Stimulated activated CD4-positive, alpha-beta T cell treated with anti-CD3 and anti-CD28 coated beads, TNF-alpha, amount 100 ng/mL, for 1 hour (primary cell): ENCODE results near the gene RAD51.

Experiments used
- DNase-seq, 3 donors: peaks; one replicate each; pipeline ENCODE4 v3.0.0-alpha.2; 2020; ENCODE audit warnings: low read depth in 3 of 3, low spot score in 1 of 3

The RAD51 gene

DNA sequence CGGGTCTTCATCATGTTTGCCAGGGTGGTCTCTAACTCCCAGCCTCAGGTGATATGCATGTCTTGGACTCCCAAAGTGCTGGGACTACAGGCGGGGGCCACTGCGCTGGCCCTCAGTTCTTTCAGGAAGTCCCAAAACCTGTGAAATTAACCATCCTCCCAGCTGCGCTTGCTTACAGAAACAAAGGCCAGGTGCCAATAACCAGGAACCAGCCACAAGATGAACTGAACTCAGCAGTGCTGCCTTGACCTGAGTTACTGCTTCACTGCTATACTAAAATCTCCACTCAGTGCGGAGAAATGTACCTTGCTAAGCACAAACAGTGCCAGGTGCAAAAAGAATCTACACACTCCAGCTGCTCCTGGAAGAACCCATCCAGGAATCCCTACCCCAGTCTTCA lies 65.0 kb downstream of the RAD51 start:
- DNase-seq: no peak

DNA sequence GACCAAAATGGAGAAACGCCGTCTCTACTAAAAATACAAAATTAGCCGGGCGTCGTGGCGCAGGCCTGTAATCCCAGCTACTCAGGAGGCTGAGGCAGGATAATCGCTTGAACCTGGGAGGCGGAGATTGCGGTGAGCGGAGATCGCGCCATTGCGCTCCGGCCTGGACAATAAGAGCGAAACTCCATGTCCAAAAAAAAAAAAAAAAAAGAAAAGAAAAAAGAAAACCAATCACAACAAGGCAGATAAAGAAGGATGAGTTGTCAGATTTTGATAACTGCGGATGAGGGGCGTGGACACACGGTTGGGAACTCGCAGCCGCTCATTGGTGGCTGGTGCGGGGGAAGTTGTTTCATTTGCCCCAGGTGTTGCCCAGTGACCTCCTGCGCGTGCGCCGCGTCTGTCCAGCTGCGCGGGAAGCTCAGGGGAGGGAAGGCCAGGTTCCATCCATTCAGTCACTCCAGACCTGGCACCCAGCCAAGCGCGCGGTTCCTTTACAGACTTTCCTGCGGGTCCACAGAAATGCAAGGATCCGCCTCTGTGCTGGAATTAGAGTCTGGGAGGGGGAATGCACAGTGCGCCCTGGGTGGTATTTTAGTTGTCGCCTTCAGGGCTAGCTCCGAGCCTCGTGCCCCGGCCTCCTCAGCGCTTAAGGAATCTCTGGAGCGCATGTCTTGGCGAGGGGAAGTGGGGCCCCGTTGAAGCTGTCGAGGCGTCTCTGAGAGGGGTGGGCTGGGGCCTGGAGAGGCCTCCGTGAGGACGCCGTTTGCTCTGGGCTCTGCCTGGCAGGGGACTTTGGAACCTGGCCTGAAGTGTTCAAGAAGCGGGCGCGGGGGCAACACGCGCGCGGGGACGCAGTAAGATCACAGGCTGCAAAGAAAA lies 68.2 kb downstream of the RAD51 start:
- DNase-seq: no peak

DNA sequence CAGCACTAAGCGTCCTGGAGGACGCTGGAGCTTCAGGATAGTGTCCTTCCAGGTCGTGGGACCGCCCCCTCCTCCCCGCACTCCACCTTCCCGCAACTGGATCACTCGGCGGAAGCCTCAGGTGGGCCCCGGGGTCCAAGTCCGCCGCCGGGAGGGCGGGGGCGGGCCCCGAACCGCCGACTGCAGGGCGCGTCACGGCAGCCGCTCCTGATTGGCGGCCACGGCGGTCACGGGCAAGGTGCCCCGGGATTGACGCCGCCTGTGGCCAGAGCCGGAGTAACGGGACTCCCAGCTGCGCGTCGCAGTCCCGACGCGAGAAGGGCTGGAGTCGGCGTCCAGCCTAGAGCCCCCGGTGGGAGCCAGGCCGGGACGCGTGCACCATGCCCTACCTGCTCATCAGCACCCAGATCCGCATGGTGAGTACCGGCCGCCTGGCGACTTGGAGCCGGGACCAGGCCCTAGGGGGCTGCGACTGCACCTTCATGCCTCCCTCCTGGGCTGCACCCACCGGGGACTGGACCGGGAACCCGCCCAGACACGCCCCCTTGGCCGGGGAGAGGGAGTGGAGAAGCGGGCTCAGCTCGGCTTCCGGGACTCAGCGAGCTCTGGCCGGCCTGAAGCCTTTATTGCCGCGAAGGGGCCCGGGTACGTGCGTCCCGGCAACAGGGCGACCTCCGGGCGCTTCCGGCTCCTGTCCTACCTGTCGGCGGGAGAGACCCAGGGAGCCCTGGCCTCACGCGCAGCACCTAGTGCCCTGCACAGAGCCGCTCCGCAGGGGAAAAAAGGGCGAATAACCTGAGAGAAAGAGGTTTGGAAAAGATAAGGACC lies 69.0 kb downstream of the RAD51 start, which contains the start of gene GCHFR:
TSS of gene GCHFR (plus strand) at position 268 of the 828 bp plus-strand sequence. CDS start at position 381, 113 bp downstream.
- peak in 1 of 3 donors; percentile 53 for DNase-seq

DNA sequence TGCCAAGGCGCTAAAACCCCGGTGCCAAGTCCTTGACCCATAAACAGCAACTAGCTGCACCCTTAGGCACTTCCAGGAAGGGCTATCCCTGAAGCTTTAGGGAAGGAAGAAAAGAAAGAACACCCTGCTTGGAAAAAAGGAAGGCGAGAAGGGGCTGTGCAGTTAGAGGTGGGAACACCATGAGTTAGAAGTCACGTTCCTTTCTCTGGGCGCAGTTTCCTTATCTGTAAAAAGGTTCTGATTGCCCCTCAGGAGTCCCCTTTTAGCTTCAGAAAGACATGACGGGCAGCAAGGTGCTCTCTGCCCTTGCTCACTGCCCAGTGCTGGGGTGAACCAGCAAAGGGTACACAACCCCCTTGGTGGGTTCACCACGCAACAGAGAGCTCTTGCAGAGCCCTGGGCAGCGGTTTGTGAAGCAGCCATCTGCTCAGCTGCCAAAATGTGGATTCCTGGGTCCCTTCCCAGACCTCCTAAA lies 69.7 kb downstream of the RAD51 start:
- DNase-seq: no peak

DNA sequence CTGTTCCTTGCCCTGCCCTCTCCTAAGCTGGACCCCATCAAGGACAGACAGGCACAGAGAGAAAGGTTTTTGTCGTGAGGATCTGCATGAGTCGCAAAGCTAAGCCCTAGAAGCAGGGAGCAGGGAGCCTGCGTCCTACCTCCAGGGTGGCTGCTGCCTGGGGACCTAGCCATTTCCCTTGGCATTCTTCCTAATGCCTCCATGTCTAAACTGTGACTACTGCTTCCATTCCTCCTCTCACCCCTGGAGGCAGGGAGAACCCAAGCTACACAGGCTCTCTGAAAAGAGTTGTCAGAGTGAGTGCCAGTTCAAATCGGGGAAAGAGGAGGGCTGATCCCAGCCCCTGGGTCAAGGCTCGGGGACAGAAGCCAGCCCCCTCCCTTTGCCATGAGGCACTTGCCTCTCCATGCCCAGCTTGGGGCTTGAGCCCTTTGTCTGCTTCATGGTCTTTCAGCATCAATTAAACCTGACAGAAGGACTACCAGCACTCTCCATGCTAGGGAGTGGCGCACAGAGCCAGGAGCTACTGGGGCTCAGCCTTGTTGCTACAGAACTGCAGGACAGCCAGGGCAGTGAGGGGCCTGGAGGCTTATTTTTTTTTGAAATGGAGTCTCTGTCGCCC lies 71.3 kb downstream of the RAD51 start:
- DNase-seq: no peak

DNA sequence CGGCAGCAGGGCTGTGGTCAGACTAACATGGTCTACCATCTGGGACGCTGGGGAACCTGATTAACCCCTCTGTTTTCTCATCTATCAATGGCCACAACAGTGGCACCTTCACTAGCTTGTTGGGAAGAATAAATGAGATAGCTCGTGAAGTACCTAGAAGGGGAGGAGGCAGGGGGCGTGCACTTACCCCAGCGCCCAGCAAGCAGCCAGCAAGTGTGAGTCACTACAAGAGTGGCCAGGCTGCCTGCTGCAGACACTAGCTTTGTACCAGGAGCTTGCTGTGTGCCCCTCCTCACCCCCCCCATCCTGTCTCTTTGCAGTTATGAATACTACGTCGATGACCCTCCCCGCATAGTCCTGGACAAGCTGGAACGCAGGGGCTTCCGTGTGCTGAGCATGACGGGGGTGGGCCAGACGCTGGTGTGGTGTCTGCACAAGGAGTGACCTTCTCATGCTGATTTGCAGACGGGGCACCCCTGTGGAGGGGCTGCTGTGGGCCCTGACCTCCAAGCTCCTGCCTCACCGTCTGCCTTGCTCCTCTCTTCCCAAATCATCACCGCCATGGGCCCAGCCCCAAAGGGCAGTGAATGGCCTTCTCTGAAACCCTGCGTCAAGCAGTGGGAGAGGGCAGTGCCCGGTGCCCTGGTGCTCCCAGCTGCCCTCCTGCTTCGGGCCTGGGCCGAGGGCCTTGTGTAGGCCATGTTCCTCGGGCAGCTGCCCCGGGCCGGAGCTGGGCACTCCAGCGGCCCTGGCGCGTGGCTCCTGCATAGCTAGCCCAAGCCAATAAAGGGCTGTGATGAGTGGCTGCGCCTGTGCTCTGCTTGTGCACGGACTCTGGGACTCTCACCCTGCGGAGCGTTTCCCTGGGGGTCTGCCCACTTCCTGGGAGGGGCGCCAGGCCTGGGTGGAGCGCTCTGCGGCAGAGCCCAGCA lies 72.2 kb downstream of the RAD51 start:
- DNase-seq: no peak

DNA sequence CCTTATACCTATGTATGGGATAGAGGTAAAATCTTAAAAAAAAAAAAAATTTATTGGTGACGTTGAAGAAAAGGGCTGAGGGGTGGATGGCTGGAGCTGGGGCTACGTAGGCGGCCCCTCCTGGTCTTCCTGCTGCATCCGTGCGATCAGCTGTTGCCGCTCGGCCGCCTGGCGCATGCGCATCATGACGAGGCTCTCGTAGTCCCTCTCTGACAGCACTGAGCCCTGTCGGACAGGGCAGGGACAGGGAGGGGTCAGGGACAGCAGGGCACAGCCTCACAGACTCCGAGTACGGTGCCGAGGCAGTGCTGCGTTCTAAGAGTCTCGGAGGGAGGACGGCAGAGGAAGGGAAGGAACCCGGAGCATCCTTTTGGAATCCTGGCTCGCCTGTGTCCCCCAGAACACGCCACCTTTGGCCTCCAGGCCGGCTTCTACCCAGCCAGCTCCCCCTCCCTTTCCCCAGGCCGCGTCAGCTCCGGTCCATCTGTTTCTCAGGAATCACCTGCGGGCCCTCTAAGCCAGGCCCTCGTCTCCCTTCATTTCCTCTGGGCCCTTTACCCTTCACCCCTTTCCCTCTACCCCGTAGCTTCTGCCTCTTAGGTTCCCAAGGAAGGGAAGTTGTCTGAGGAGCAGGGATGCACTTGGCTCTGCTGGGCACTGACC lies 73.0 kb downstream of the RAD51 start:
- no peak for DNase-seq

DNA sequence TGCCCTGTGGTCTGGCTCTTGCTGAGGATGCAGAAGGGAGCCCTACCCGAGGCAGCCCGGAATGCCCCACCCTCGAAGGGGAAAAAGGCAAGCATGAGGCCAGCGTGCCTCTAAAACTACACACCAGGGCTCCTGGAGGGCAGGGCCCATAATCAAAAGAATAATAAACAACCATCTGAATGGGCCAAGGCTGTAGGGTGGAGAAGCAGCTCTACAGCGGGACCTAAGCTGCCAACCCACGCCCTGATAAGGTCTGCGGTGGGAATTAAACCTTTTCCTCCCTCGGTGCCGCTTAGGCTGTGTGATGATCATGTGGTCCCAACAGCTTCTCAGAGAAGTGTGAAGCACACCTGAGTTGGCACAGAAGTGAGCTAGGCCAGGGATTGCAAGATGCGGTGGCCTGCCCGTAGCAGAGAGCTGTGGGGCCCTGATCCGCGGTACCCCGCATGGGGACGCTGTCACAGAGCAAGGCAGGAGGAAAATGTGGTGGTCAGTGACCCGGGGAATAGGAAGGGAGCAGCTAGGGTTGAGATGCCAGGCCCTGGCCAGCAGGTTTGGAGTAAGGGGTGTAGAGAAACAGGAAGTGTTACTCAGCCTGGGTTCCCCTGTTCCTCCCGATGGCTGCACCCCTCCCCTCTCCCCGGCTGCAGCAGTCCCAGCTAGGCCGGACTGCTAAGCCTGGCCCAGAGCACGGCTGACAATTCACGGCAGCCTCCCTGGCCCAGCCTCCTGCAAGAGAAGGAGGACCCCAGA lies 73.7 kb downstream of the RAD51 start:
- DNase-seq: no peak

DNA sequence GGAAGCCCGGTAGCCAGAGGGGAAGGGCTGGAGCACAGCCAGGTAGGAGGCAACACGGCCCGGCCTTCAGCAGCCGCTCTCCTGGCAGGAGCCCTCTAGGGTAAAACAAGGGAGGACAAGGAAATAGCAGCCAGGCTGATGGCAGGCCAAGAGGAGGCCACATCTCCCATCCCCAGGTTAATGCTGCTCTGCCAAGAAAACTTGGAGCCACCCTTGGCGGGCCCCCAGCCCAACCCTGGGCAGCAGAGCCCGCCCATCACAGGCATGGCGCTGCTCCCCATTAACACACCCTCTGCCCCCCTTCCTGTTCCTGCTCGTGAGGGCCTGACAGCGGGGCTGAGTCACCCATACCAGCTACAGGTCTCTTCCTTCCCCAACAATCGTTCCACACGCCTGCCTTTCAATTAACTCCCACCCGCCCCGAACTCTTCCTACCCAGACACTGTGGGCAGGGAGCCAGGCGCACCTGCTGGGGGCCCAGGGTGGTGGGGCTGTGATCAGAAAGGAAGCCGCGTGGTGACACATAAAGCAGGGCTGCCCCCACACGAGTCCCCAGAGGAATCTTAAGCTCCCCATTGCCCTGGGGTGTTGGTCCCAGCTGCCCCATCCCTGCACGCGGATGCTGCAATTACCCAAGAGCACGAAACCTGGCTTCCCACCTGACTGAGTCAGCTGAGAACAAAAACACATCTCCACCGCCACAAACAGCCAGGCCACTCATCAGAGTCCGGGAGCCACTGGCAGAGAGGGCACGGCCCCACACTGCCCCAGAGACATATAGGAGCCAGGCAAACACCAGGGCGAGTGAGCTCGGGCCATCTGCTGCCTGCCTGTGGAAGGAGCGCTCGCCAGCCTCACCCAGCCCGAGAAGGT lies 74.5 kb downstream of the RAD51 start, which contains the start of gene C15orf62:
TSS of gene C15orf62 (plus strand) at position 707 of the 873 bp plus-strand sequence. CDS start 516 bp downstream, outside the sequence.
- peak in 1 of 3 donors; percentile 56 for DNase-seq

DNA sequence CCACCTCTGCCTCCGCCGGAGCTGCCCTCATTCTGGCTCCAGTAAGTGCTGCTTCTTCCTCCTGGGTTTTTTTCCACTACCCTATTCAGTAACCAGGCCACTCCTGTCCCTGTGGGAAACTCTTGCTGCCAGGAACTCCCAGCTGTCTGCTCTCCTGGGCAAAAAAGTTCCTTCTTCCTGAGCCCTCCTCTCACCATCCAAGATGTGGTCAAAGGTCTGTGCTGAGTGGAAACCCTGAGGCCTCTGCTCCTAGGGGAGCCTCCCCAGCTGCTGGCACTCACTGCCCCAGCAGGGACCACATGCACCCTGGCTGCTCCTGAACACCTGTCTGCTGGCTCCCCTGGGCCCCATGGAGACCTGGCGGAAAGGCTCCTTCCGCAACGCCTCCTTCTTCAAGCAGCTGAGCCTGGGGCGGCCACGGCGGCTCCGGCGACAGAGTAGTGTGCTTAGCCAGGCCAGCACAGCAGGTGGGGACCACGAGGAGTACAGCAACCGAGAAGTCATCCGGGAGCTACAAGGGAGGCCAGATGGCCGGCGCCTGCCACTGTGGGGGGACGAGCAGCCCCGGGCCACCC lies 75.3 kb downstream of the RAD51 start:
- no peak for DNase-seq

DNA sequence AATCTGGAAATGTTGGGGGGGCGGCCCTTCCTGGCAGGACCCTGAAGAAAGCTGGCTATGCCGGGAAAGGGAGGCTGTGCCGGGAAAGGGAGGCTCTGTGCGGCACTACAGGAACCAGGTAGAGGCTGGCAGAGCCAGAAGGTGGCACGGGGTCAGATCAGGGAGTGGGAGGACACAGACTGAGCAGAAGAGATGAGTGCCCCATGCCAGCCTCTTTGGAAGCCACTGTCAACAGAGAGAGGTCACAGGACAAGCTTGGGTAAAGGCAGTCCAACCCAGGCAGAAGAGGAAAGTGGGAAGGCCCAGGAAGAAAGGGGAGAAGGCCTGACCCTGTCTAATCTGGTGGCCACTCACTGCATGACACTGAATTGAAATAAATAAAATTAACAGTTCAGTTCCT lies 76.3 kb downstream of the RAD51 start:
- no peak for DNase-seq

DNA sequence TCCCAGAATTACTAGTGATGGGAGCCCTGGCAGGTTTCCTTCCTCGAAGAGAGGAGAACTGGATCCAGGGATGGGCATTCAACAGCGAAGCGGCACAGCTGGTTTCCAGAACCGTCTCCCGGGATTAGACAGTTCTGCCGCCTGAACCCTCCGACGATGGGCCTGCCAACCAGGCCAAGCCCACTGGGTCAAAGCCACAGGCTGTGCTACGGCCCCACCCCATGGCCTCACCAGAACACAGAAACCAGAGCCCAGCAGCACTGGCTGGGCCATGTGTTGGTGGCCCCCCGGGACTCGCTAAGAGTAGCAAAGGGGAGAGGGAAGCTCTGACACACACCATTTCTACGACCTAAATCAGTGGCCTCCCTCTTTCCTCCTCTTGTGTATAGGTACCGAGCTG lies 77.0 kb downstream of the RAD51 start:
- DNase-seq: no peak

DNA sequence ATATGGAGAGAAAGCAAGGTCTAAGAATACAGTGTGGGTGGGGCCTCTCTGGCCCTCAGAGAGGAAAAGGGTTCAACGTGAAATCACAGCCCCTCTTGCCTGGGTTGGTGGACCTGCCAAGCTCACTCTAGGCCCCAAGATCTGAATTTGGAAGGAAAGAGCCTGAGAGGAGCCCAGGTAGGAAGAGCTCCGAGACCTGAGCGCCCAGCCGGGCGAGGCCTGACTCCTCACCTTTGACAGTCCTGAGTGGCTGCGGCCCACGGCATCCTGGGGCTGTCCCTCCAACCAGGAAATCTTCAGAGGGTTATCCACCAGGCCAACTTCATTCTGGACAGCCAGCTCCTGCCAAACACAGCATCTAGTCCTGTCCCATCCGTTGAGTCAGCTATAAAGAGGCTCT lies 78.5 kb downstream of the RAD51 start:
- no peak for DNase-seq

DNA sequence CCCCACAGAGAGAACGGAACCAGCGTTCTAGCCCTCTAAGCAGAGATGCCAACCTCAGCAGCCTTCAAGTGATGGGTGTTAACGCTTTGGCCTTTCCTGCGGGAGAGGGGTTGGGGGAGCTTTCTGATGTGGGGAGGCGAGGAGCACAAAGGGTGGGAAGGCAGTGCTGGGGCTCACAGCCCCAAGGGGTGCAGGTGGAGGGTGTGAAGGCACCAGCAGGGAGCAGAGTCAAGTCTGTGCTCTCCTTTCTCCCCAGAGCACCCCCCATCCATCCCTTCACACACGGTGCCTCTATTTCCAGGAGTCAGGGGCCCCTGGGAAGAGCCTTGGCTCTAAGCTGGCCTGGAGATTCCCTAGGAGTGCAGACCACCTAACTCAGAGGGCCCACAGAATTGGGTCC lies 78.9 kb downstream of the RAD51 start:
- no peak for DNase-seq

DNA sequence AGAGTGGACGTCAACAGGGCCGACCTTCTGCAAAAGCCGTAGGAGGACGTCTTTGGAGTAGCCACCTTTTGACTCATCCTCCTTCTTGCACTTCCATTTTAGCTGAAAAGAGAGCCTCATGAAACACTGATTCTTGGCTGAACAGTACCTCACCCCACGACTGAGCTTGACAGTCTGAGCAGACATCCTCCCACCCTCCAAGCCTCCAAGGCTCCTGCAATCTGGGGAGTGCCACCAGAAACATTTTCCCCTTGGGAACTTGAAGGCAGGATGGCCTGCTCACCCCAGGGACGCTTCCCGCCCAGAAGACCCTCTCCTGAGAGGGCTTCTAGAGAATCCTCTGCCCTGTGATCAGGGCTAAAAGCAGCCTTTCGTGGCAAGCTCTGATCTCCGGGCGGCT lies 80.0 kb downstream of the RAD51 start:
- DNase-seq: no peak

DNA sequence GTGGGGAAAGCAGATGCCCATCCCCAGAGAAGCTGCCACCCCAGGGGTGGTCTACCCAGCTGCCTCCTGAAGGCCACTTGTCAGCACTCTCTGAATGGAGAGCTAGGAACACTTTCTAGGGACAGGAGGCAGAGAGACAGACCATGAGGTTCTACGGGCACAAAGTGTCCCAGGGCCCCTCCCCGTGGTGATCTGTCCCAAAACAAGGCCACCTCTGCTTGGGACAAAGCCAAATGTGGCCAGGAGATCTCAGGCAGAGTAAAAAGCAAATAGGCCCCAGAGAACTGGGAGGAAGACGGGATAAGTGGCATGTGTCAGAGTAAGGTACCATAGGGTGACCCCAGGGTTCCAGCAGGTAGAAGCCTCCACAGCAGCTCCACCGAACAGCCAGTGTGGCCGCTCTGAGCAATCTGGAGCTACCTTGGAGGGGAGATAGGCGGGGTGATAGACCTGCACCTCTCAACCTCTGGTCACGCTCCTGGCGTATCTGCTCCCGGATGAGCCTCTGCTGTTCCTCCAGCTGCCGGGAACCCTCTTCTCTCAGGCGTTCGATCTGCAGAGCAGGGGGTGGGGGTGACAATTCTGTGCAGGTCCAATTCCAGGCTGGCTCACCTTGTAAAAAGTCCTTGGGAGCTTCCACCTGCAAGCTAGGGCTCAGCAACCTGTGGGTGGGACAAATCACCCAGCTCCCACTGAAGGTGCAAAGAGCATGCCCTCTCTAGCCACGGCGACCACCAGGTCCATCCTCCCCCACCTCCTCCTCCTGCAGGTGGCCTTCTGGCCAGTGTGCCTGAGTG lies 81.0 kb downstream of the RAD51 start:
- DNase-seq: no peak
